Neural cell (in vitro differentiated cells): ENCODE measurements around the gene ELK3.

Source experiments
- EP300 ChIP-seq: fragments of 450-650 bp; conservative IDR thresholded peaks from 2 replicates; pipeline ENCODE4 v1.6.1; 2014; ENCODE audit warnings: antibody characterized with exemption, mild to moderate bottlenecking, moderate library complexity; ENCODE audit not compliant: poor library complexity, severe bottlenecking
- EZH2 ChIP-seq: fragments of 200-600, 300-800 bp; shearing (Covaris generic), sonication (generic); IDR thresholded peaks from 2 replicates; pipeline ENCODE4 v1.6.1; 2014; ENCODE audit warnings: antibody characterized with exemption, low read length, borderline replicate concordance, mild to moderate bottlenecking; ENCODE audit not compliant: insufficient read depth, poor library complexity, severe bottlenecking
- MXI1 ChIP-seq: fragments of 450-650 bp; conservative IDR thresholded peaks from 2 replicates; pipeline ENCODE4 v1.6.1; 2014; ENCODE audit warnings: antibody characterized with exemption, mild to moderate bottlenecking; ENCODE audit not compliant: poor library complexity, severe bottlenecking
- POLR2AphosphoS5 ChIP-seq: IDR thresholded peaks from 2 replicates; pipeline ENCODE4 v1.6.1; 2012
- RAD21 ChIP-seq: fragments of 450-650 bp; conservative IDR thresholded peaks from 2 replicates; pipeline ENCODE4 v1.6.1; 2014; ENCODE audit warnings: antibody characterized with exemption, mild to moderate bottlenecking, moderate library complexity
- SMC3 ChIP-seq: fragments of 450-650 bp; conservative IDR thresholded peaks from 2 replicates; pipeline ENCODE4 v1.6.1; 2014; ENCODE audit warnings: antibody characterized with exemption, mild to moderate bottlenecking, moderate library complexity; ENCODE audit not compliant: poor library complexity
- TAF1 ChIP-seq: IDR thresholded peaks from 2 replicates; pipeline ENCODE4 v1.6.1; 2012; ENCODE audit warnings: low read depth
- TF ChIP-seq, protein P1 (sequence below): fragments of 450-650 bp; IDR thresholded peaks from 2 replicates; pipeline ENCODE4 v1.5.1; 2014; ENCODE audit warnings: antibody characterized with exemption, mild to moderate bottlenecking, moderate library complexity; ENCODE audit not compliant: poor library complexity, severe bottlenecking
- TF ChIP-seq, protein P2 (sequence below): IDR thresholded peaks from 2 replicates; pipeline ENCODE4 v1.6.1; 2012; ENCODE audit warnings: borderline replicate concordance

DNA sequence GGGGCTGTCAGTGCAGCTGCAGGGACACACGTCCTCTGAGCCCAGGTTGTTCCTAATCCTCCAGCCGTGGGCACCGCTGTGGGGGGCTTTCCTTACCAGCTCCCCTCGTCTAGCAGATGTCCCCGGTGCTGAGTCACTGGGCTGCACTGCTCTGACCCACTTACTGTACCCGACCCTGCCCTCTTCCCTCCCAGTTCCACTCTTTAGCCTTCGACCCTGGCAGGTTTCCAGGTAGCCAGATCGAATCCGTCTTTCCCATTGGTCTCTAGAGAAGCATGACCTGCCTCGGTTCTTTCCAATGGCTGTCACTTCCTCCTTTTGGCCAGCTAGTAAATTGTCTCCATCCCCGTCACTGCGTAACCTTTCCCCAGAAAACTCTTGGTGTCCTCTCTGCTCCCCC lies 48.4 kb downstream of the ELK3 start:
- TF ChIP-seq EP300 (no peak), EZH2 (no peak), MXI1 (no peak), SMC3 (no peak), POLR2AphosphoS5 (no peak), RAD21 (no peak), TAF1 (no peak)
- TF ChIP-seq, protein P1, sequence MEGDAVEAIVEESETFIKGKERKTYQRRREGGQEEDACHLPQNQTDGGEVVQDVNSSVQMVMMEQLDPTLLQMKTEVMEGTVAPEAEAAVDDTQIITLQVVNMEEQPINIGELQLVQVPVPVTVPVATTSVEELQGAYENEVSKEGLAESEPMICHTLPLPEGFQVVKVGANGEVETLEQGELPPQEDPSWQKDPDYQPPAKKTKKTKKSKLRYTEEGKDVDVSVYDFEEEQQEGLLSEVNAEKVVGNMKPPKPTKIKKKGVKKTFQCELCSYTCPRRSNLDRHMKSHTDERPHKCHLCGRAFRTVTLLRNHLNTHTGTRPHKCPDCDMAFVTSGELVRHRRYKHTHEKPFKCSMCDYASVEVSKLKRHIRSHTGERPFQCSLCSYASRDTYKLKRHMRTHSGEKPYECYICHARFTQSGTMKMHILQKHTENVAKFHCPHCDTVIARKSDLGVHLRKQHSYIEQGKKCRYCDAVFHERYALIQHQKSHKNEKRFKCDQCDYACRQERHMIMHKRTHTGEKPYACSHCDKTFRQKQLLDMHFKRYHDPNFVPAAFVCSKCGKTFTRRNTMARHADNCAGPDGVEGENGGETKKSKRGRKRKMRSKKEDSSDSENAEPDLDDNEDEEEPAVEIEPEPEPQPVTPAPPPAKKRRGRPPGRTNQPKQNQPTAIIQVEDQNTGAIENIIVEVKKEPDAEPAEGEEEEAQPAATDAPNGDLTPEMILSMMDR, result no peak
- TF ChIP-seq, protein P2, sequence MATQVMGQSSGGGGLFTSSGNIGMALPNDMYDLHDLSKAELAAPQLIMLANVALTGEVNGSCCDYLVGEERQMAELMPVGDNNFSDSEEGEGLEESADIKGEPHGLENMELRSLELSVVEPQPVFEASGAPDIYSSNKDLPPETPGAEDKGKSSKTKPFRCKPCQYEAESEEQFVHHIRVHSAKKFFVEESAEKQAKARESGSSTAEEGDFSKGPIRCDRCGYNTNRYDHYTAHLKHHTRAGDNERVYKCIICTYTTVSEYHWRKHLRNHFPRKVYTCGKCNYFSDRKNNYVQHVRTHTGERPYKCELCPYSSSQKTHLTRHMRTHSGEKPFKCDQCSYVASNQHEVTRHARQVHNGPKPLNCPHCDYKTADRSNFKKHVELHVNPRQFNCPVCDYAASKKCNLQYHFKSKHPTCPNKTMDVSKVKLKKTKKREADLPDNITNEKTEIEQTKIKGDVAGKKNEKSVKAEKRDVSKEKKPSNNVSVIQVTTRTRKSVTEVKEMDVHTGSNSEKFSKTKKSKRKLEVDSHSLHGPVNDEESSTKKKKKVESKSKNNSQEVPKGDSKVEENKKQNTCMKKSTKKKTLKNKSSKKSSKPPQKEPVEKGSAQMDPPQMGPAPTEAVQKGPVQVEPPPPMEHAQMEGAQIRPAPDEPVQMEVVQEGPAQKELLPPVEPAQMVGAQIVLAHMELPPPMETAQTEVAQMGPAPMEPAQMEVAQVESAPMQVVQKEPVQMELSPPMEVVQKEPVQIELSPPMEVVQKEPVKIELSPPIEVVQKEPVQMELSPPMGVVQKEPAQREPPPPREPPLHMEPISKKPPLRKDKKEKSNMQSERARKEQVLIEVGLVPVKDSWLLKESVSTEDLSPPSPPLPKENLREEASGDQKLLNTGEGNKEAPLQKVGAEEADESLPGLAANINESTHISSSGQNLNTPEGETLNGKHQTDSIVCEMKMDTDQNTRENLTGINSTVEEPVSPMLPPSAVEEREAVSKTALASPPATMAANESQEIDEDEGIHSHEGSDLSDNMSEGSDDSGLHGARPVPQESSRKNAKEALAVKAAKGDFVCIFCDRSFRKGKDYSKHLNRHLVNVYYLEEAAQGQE, result no peak
